ENCODE results near the gene PTDSS2.
A peak's percentile ranks its signal among the peaks of the same experiment; 100 is the strongest.

The PTDSS2 gene

DNA sequence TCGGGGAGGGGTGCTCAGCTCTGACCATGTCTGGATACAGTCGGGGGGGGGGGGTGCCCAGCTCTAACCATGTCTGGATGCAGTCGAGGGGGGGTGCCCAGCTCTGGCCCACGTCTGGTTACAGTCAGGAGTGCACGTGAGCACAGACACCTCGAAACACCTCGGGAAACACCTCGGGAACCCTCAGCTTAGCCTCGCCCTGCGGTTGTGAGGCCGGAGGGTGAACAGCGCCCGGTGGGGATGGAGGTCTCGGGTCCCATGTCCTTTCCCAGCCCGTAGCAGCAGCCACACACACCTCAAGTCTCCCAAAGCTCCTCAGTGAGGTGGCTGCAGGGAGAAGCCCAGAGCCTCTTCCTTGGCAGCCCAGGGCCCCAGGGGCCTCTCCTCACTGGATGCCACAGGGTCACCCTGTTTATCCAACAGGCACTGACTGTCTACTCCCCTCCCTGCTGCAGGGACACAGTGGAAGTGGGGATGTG is 37.4 kb upstream of the PTDSS2 start:
- TF ChIP-seq EZH2phosphoT487 (IDR thresholded peaks at IDR 0.05; ENCODE audit: borderline replicate concordance, low read length), result no peak
- TF ChIP-seq, protein P1, sequence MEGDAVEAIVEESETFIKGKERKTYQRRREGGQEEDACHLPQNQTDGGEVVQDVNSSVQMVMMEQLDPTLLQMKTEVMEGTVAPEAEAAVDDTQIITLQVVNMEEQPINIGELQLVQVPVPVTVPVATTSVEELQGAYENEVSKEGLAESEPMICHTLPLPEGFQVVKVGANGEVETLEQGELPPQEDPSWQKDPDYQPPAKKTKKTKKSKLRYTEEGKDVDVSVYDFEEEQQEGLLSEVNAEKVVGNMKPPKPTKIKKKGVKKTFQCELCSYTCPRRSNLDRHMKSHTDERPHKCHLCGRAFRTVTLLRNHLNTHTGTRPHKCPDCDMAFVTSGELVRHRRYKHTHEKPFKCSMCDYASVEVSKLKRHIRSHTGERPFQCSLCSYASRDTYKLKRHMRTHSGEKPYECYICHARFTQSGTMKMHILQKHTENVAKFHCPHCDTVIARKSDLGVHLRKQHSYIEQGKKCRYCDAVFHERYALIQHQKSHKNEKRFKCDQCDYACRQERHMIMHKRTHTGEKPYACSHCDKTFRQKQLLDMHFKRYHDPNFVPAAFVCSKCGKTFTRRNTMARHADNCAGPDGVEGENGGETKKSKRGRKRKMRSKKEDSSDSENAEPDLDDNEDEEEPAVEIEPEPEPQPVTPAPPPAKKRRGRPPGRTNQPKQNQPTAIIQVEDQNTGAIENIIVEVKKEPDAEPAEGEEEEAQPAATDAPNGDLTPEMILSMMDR (IDR thresholded peaks at IDR 0.05; ENCODE audit: low read depth, low read length, poor library complexity, severe bottlenecking), result no peak
- H3K4me2 ChIP-seq (ENCODE audit: low read length), result no peak overlapping the region

DNA sequence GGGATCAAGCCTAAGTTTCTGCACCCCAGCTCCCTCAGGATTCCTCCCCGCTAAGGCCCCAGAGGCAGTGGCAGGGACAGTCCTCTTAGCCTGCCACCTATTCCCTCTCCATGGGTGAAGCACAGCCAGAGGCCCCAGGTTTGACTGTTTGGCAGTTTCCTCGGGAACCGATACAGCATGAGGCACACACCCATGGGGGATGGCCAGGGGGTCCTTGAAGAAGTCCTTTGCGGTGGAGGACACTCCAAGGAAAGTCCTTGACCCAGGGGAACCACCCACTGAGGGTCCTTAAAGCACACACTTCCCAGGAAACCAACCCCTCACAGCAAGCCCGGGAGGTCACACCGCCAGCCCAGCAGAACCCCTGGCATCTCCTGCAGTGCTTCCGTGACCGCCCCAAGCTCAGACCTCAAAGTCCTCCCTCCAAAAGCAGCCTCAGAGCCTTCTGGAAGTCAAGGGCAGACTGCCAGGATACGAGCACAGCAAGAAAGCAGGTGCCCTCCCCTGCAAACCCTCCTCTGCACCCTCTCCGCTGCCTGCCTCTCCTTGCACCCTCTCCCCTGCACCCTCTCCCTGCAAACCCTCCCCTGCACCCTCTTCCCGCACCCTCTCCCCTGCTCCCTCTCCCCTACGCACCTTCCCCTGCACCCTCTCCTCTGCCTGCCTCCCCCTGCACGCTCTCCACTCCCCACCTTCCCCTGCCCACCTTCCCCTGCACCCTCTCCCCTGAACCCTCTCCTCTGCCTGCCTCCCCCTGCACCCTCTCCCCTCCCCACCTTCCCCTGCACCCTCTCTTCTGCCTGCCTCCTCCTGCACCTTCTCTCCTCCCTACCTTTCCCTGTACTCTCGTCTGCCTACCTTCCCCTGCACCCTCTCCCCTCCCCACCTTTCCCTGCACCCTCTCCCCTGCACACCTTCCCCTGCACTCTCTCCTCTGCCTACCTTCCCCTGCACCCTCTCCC is 36.7 kb upstream of the PTDSS2 start:
- H3K27ac ChIP-seq (ENCODE audit: low read depth, low read length), result no peak overlapping the region

More for the DNA sequence above, 37.4 kb upstream of the PTDSS2 start:
- H4K20me1 ChIP-seq (ENCODE audit: control insufficient read depth, insufficient read depth, low read depth, low read length), result no peaks in the 10 kb centered on the region
- no peak overlapping the region for H3K27ac ChIP-seq (ENCODE audit: low read depth, low read length)
- no peaks in the 10 kb centered on the region for H3K79me2 ChIP-seq (ENCODE audit: control insufficient read depth, low read length)
- no peaks in the 10 kb centered on the region for H3F3A ChIP-seq (ENCODE audit: control insufficient read depth, insufficient read depth)
- H3K4me3 ChIP-seq (ENCODE audit: low read length), result no peak overlapping the region
- peaks cover 20% of the 10 kb centered on the region for H3K4me1 ChIP-seq (ENCODE audit: control insufficient read depth, low read length)
- H3K9me3 ChIP-seq (ENCODE audit: control insufficient read depth, insufficient read depth, low read length), result no peaks in the 10 kb centered on the region
- peaks cover 22% of the 10 kb centered on the region for H3K27me3 ChIP-seq (ENCODE audit: control insufficient read depth, low read length)
- H3K36me3 ChIP-seq (ENCODE audit: control insufficient read depth, low read length), result no peaks in the 10 kb centered on the region
- no peaks in the 10 kb centered on the region for H3K9me2 ChIP-seq (replicated peaks; ENCODE audit: control insufficient read depth, low read length)

DNA sequence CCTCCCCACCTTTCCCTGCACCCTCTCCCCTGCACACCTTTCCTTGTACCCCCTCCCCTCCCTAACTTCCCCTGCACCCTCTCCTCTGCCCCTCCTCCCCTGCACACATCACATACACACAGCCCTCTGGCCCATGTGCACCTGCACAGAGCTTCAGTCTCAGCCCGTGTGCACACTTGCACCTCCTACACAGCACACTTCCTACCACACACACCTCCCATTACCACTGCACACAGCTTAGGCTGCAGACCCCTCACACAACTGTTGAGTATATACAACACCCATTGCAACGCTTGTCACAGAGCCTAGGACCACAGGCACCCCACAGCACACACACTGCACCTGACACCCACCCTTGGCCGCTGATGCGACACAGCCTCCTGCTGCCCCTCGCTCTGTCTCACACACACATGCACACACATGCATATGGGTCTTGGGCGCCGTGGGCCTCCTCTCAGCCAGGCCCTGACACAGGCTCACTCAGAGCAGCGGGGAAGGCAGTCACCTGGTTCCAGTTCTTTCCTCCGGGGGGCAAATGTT is 35.7 kb upstream of the PTDSS2 start:
- peaks cover 23% of the 10 kb centered on the region for H3K27me3 ChIP-seq (ENCODE audit: control insufficient read depth, low read length)
- H3K4me2 ChIP-seq (ENCODE audit: low read length), result peak overlapping the region; percentile 47; the same call in 1 of the 2 replicates
- TF ChIP-seq EZH2phosphoT487 (IDR thresholded peaks at IDR 0.05; ENCODE audit: borderline replicate concordance, low read length), result no peak
- TF ChIP-seq, protein P1 (IDR thresholded peaks at IDR 0.05; ENCODE audit: low read depth, low read length, poor library complexity, severe bottlenecking), result no peak
- no peaks in the 10 kb centered on the region for H3K79me2 ChIP-seq (ENCODE audit: control insufficient read depth, low read length)
- peak overlapping the region; percentile 37; the same call in 1 of the 2 replicates for H3K4me3 ChIP-seq (ENCODE audit: low read length)
- no peaks in the 10 kb centered on the region for H3K9me3 ChIP-seq (ENCODE audit: control insufficient read depth, insufficient read depth, low read length)
- peaks cover 20% of the 10 kb centered on the region for H3K4me1 ChIP-seq (ENCODE audit: control insufficient read depth, low read length)
- no peaks in the 10 kb centered on the region for H3K9me2 ChIP-seq (replicated peaks; ENCODE audit: control insufficient read depth, low read length)
- no peak overlapping the region for H3K27ac ChIP-seq (ENCODE audit: low read depth, low read length)
- no peaks in the 10 kb centered on the region for H3K36me3 ChIP-seq (ENCODE audit: control insufficient read depth, low read length)
- H4K20me1 ChIP-seq (ENCODE audit: control insufficient read depth, insufficient read depth, low read depth, low read length), result no peaks in the 10 kb centered on the region
- no peaks in the 10 kb centered on the region for H3F3A ChIP-seq (ENCODE audit: control insufficient read depth, insufficient read depth)

More for the DNA sequence above, 36.7 kb upstream of the PTDSS2 start:
- TF ChIP-seq, protein P1 (IDR thresholded peaks at IDR 0.05; ENCODE audit: low read depth, low read length, poor library complexity, severe bottlenecking), result no peak
- TF ChIP-seq EZH2phosphoT487 (IDR thresholded peaks at IDR 0.05; ENCODE audit: borderline replicate concordance, low read length), result no peak
- Histone ChIP-seq H3K9me3 (ENCODE audit: control insufficient read depth, insufficient read depth, low read length) (no peaks in the 10 kb centered on the region), H3K79me2 (ENCODE audit: control insufficient read depth, low read length) (no peaks in the 10 kb centered on the region), H3K4me2 (ENCODE audit: low read length) (no peak overlapping the region), H3F3A (ENCODE audit: control insufficient read depth, insufficient read depth) (no peaks in the 10 kb centered on the region), H3K4me1 (ENCODE audit: control insufficient read depth, low read length) (peaks cover 20% of the 10 kb centered on the region), H4K20me1 (ENCODE audit: control insufficient read depth, insufficient read depth, low read depth, low read length) (no peaks in the 10 kb centered on the region), H3K9me2 (replicated peaks; ENCODE audit: control insufficient read depth, low read length) (no peaks in the 10 kb centered on the region), H3K36me3 (ENCODE audit: control insufficient read depth, low read length) (no peaks in the 10 kb centered on the region), H3K27me3 (ENCODE audit: control insufficient read depth, low read length) (peaks cover 23% of the 10 kb centered on the region), H3K4me3 (ENCODE audit: low read length) (no peak overlapping the region)

Data from DOHH2 (cell line).